ENCODE measurements around the gene TMEM167A. TPM values are rescaled to one million over a fixed set of nuclear protein-coding genes. Genes with fewer than 3 reads are reported as not detected.
"Not testable (repeated sequence)": the region's sequence is repeated elsewhere in the genome, so short reads cannot be mapped to it uniquely, and the experiment has no call there.

The TMEM167A gene
- total RNA-seq, 1 donor, result 106 TPM

DNA sequence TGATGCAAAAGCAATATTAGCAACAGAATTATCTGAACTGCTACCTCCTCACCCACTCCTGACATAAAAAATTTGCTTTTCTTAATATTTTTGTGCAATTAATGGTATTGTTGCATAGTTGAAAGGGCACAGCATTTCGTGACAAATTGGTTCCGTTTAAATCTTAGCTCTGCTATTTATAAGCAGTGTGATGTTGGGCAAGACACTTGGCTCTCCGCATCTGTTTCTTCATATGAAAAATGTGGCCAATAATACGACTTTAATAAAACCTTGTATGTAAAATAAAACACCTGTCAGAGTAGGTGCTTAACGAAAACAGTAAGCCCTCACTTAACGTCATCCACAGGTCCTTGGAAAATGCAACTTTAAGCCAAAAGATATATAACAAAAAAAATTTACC, 4.2 kb downstream of the TMEM167A start:
- H3K4me3 ChIP-seq (ENCODE audit: low read depth, low read length), result no peak overlapping the region
- DNase-seq (ENCODE audit: low read depth), result peak; percentile 35
- TF ChIP-seq, protein P1, sequence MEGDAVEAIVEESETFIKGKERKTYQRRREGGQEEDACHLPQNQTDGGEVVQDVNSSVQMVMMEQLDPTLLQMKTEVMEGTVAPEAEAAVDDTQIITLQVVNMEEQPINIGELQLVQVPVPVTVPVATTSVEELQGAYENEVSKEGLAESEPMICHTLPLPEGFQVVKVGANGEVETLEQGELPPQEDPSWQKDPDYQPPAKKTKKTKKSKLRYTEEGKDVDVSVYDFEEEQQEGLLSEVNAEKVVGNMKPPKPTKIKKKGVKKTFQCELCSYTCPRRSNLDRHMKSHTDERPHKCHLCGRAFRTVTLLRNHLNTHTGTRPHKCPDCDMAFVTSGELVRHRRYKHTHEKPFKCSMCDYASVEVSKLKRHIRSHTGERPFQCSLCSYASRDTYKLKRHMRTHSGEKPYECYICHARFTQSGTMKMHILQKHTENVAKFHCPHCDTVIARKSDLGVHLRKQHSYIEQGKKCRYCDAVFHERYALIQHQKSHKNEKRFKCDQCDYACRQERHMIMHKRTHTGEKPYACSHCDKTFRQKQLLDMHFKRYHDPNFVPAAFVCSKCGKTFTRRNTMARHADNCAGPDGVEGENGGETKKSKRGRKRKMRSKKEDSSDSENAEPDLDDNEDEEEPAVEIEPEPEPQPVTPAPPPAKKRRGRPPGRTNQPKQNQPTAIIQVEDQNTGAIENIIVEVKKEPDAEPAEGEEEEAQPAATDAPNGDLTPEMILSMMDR (IDR thresholded peaks at IDR 0.05; ENCODE audit: insufficient read depth, low read length), result no peak

- TF ChIP-seq, protein P1 (IDR thresholded peaks at IDR 0.05; ENCODE audit: insufficient read depth, low read length), result no peak
- H3K4me3 ChIP-seq (ENCODE audit: low read depth, low read length), result no peak overlapping the region
- DNase-seq (ENCODE audit: low read depth), result no peak
Observed at GRCh38 chr5:83071286-83072051, 5.7 kb downstream of the TMEM167A start.

DNA sequence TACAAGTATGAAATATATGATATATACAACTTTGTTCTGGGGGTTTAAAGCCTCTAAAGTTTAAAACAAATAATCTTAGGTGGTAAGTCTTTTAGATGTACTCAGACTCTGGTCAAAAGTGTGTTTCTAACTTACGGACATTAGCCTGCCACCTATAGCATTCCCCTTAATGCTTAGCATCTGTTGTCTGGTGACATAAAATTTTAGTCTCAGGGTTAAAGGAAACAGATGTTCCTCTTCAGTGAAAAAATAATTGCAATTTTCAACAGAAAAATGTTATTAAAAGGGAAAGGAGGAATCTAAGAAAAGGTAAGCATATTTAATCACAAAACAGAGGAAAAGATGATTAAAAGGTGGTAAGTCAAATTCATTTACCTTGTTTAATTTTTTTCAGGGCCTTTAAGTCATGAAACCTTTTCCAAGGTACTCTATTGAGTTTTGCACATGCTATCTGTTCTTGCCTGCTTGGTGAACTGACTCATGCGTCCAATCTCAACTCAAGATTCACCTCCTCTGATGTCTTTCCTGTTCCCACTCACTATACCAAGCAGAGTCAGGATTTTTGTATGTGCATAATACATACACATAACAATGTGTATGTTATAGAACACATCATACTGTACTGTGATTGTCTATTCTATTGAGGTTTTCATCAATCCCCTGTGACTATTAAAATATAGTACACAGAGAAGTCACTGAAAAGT, 7.9 kb downstream of the TMEM167A start:
- no peak for DNase-seq (ENCODE audit: low read depth)
- no peak overlapping the region for H3K4me3 ChIP-seq (ENCODE audit: low read depth, low read length)
- TF ChIP-seq, protein P1 (IDR thresholded peaks at IDR 0.05; ENCODE audit: insufficient read depth, low read length), result no peak

- H3K4me3 ChIP-seq (ENCODE audit: low read depth, low read length); DNase-seq (ENCODE audit: low read depth): not testable (repeated sequence)
Observed at GRCh38 chr5:83067377-83067776, 9.8 kb downstream of the TMEM167A start.

GRCh38 chr5:83066548-83067110, 10.6 kb downstream of the TMEM167A start:
- no peak overlapping the region for H3K4me3 ChIP-seq (ENCODE audit: low read depth, low read length)
- TF ChIP-seq, protein P1 (IDR thresholded peaks at IDR 0.05; ENCODE audit: insufficient read depth, low read length), result no peak
- no peak for DNase-seq (ENCODE audit: low read depth)

DNA sequence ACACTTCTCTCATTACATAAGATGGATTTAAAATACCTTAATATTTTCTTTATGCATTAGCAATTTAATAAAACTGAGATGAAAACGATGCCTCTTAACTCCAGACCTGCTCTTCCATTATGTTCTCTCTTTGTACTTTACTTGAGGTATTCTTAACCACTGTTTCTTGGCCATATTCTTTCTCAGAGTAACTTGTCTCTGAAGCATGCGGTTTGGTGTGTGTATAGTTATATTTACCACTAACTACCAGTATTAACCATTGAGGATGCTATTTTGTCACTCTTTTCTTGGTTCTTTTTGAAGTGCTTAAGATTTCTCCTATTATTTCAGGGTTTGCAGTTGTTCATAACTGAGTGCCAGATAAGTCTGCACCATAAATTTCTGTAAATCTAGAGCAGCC, 17.9 kb downstream of the TMEM167A start:
- DNase-seq (ENCODE audit: low read depth), result no peak
- TF ChIP-seq, protein P1 (IDR thresholded peaks at IDR 0.05; ENCODE audit: insufficient read depth, low read length), result no peak
- H3K4me3 ChIP-seq (ENCODE audit: low read depth, low read length), result no peak overlapping the region

- DNase-seq (ENCODE audit: low read depth), result no peak
- TF ChIP-seq, protein P1 (IDR thresholded peaks at IDR 0.05; ENCODE audit: insufficient read depth, low read length), result no peak
- H3K4me3 ChIP-seq (ENCODE audit: low read depth, low read length), result no peak overlapping the region
Observed at GRCh38 chr5:83058726-83059125, 18.5 kb downstream of the TMEM167A start.

Measured in fibroblast of the aortic adventitia (primary cell).